Endothelial cell (in vitro differentiated cells): ENCODE data around the gene KLK14. TPM values are rescaled to one million over a fixed set of nuclear protein-coding genes. Genes with fewer than 3 reads are reported as not detected.

ENCODE experiments used
- DNase-seq: peaks from one replicate; pipeline ENCODE4 v3.0.0; 2021; ENCODE audit warnings: low spot score
- H3K27ac Mint-ChIP-seq: one replicate; pipeline ENCODE4 v1.8.0; 2021; ENCODE audit warnings: mixed read lengths, inconsistent platforms; ENCODE audit not compliant: unreplicated experiment
- H3K27me3 Mint-ChIP-seq: one replicate; pipeline ENCODE4 v1.8.0; 2021; ENCODE audit warnings: mild to moderate bottlenecking, moderate library complexity, mixed read lengths, inconsistent platforms; ENCODE audit not compliant: unreplicated experiment
- H3K36me3 Mint-ChIP-seq: one replicate; pipeline ENCODE4 v1.8.0; 2021; ENCODE audit warnings: mild to moderate bottlenecking, low read depth, mixed read lengths, inconsistent platforms; ENCODE audit not compliant: unreplicated experiment
- H3K4me1 Mint-ChIP-seq: one replicate; pipeline ENCODE4 v1.8.0; 2021; ENCODE audit warnings: mild to moderate bottlenecking, mixed read lengths, inconsistent platforms; ENCODE audit not compliant: unreplicated experiment
- H3K4me3 Mint-ChIP-seq: one replicate; pipeline ENCODE4 v1.8.0; 2021; ENCODE audit warnings: mild to moderate bottlenecking, mixed read lengths, inconsistent platforms; ENCODE audit not compliant: unreplicated experiment
- H3K9me3 Mint-ChIP-seq: one replicate; pipeline ENCODE4 v1.8.0; 2021; ENCODE audit warnings: mixed read lengths, inconsistent platforms; ENCODE audit not compliant: unreplicated experiment
- CTCF ChIP-seq: fragments of 200-600 bp; sonication (generic); IDR thresholded peaks from one replicate; pipeline ENCODE4 v1.5.0; 2021; ENCODE audit warnings: antibody characterized with exemption; ENCODE audit not compliant: unreplicated experiment
- total RNA-seq: library from RNA; stranded (reverse); fragmentation: NEBNext Ultra II Directional; extraction: Animal tissue kit (Norgen Biotek cat#: 25700); gene quantifications from one replicate; pipeline ENCODE4 v1.2.1, GENCODE V29; 2021; ENCODE audit not compliant: unreplicated experiment

KLK14 gene
- total RNA-seq, 1 donor from 2014 or later: not detected

- TF ChIP-seq CTCF: no peak
- H3K27me3 Mint-ChIP-seq: peaks cover 7% of the 10 kb centered on the region
- H3K9me3 Mint-ChIP-seq: no peaks in the 10 kb centered on the region
- H3K36me3 Mint-ChIP-seq: no peaks in the 10 kb centered on the region
- H3K27ac Mint-ChIP-seq: peak overlapping the region; percentile 82
- H3K4me1 Mint-ChIP-seq: peaks cover 56% of the 10 kb centered on the region
- H3K4me3 Mint-ChIP-seq: no peak overlapping the region
- no peak for DNase-seq
Measured at GRCh38 chr19:51127755-51128154, 45.1 kb upstream of the KLK14 start.

GRCh38 chr19:51127032-51127431, 44.3 kb upstream of the KLK14 start:
- H3K27me3 Mint-ChIP-seq: peaks cover 8% of the 10 kb centered on the region
- no peaks in the 10 kb centered on the region for H3K9me3 Mint-ChIP-seq
- H3K36me3 Mint-ChIP-seq: no peaks in the 10 kb centered on the region
- H3K27ac Mint-ChIP-seq: peak overlapping the region; percentile 30
- DNase-seq: no peak
- H3K4me1 Mint-ChIP-seq: peaks cover 52% of the 10 kb centered on the region
- no peak overlapping the region for H3K4me3 Mint-ChIP-seq
- no peak for TF ChIP-seq CTCF

- Mint-ChIP-seq H3K4me3 (no peak overlapping the region), H3K27ac (no peak overlapping the region), H3K9me3 (no peaks in the 10 kb centered on the region), H3K36me3 (no peaks in the 10 kb centered on the region), H3K4me1 (peaks cover 46% of the 10 kb centered on the region), H3K27me3 (peaks cover 11% of the 10 kb centered on the region)
- no peak for DNase-seq
- TF ChIP-seq CTCF: no peak
Measured at GRCh38 chr19:51125421-51126075, 42.9 kb upstream of the KLK14 start.

- no peak for TF ChIP-seq CTCF
- Mint-ChIP-seq H3K36me3 (no peaks in the 10 kb centered on the region), H3K4me1 (peaks cover 47% of the 10 kb centered on the region)
Measured at GRCh38 chr19:51124729-51125128, 42.0 kb upstream of the KLK14 start, which contains the start of gene SIGLEC9. TSS of gene SIGLEC9 (plus strand) at chr19:51124906. CDS start at chr19:51124975, 69 bp downstream.

GRCh38 chr19:51124216-51124615, 41.5 kb upstream of the KLK14 start:
- peaks cover 16% of the 10 kb centered on the region for H3K27me3 Mint-ChIP-seq
- H3K9me3 Mint-ChIP-seq: no peaks in the 10 kb centered on the region
- H3K27ac Mint-ChIP-seq: no peak overlapping the region
- no peaks in the 10 kb centered on the region for H3K36me3 Mint-ChIP-seq
- H3K4me3 Mint-ChIP-seq: no peak overlapping the region
- H3K4me1 Mint-ChIP-seq: peaks cover 49% of the 10 kb centered on the region
- TF ChIP-seq CTCF: no peak
- no peak for DNase-seq

More at GRCh38 chr19:51124729-51125128, 42.0 kb upstream of the KLK14 start, which contains the start of gene SIGLEC9:
- DNase-seq: no peak
- no peak within 1 kb of the TSS for H3K4me3 Mint-ChIP-seq
- H3K9me3 Mint-ChIP-seq: no peaks in the 10 kb centered on the region
- no peak within 1 kb of the TSS for H3K27ac Mint-ChIP-seq
- peaks cover 16% of the 10 kb centered on the region for H3K27me3 Mint-ChIP-seq
